Thymus (tissue), 2 donors: ENCODE data around the gene ARRDC1. TPM values are rescaled to one million over a fixed set of nuclear protein-coding genes. Genes with fewer than 3 reads are reported as not detected.

Experiments
- polyA plus RNA-seq: library from polyadenylated mRNA; stranded (reverse); fragments of 200-250 nt; gene quantifications from one replicate; pipeline ENCODE4 v1.2.3, GENCODE V29; 2013
- total RNA-seq: library from RNA; stranded (reverse); fragments of 120-200 nt; gene quantifications from one replicate; pipeline ENCODE4 v1.2.4, GENCODE V29; 2013
- donor health status: healthy.

ARRDC1 gene
- total and polyA plus RNA-seq, 2 donors = 21.3 to 109 TPM

Other genes with a start within 250 kb of the ARRDC1 start
- 3.4 TPM for gene EXD3, start 182.5 kb upstream of the ARRDC1 start, total RNA-seq
- 16.8 TPM for gene EXD3, start 182.5 kb upstream of the ARRDC1 start, polyA plus RNA-seq
- 1.9 TPM for gene NOXA1, start 182.3 kb upstream of the ARRDC1 start, total RNA-seq
- 8.4 TPM for gene NOXA1, start 182.3 kb upstream of the ARRDC1 start, polyA plus RNA-seq
- gene ENTPD8, start 164.3 kb upstream of the ARRDC1 start, total RNA-seq = 0.14 TPM
- 3.8 TPM for gene ENTPD8, start 164.3 kb upstream of the ARRDC1 start, polyA plus RNA-seq
- 14.9 TPM for gene NSMF, start 146.4 kb upstream of the ARRDC1 start, total RNA-seq
- gene NSMF, start 146.4 kb upstream of the ARRDC1 start, polyA plus RNA-seq = 77.6 TPM
- gene PNPLA7, start 55.3 kb upstream of the ARRDC1 start, total RNA-seq = 1.6 TPM
- 11.5 TPM for gene PNPLA7, start 55.3 kb upstream of the ARRDC1 start, polyA plus RNA-seq
- gene MRPL41, start 53.8 kb upstream of the ARRDC1 start, total RNA-seq = 33.3 TPM
- gene MRPL41, start 53.8 kb upstream of the ARRDC1 start, polyA plus RNA-seq = 84.3 TPM
- 26.2 TPM for gene DPH7, start 26.8 kb upstream of the ARRDC1 start, total RNA-seq
- gene DPH7, start 26.8 kb upstream of the ARRDC1 start, polyA plus RNA-seq = 93.1 TPM
- 20.9 TPM for gene ZMYND19, start 15.2 kb upstream of the ARRDC1 start, total RNA-seq
- 20.7 TPM for gene ZMYND19, start 15.2 kb upstream of the ARRDC1 start, polyA plus RNA-seq
- 37.3 TPM for gene EHMT1, start 13.3 kb downstream of the ARRDC1 start, total RNA-seq
- gene EHMT1, start 13.3 kb downstream of the ARRDC1 start, polyA plus RNA-seq = 56.9 TPM